PC-9 (cell line): Measurements from ENCODE around the gene C1orf56. TPM values are rescaled to one million over a fixed set of nuclear protein-coding genes. Genes with fewer than 3 reads are reported as not detected.

Experiments used
- BruUV-seq: library from RNA; stranded (reverse); fragments of 400-500 nt; replicated peaks from 2 replicates; lab custom pipeline; 2021; lab: Mats Ljungman, UMichigan
- CTCF ChIA-PET: fragments of 300-600 bp; sonication (Branson Sonifier 250); formaldehyde crosslinking; loops from one replicate; lab custom pipeline; 2022; ENCODE audit warnings: antibody characterized with exemption; lab: Charles Lee
- POLR2A ChIA-PET: fragments of 300-600 bp; sonication (Branson Sonifier 250); formaldehyde crosslinking; loops from one replicate; lab custom pipeline; 2022; ENCODE audit warnings: antibody characterized with exemption; ENCODE audit not compliant: unreplicated experiment; lab: Charles Lee
- DNase-seq, 2 experiments: peaks; one replicate each; pipeline versions ENCODE4 v3.0.0 to v3.0.0-alpha.2; 2015 to 2022; ENCODE audit warnings: mixed read lengths in 1 of 2
- H2AFZ ChIP-seq: fragments of 200-600 bp; sonication (generic); 2 replicates; pipeline ENCODE4 v1.8.1; 2017; ENCODE audit warnings: antibody characterized with exemption
- H3F3A ChIP-seq: fragments of 200-600 bp; sonication (generic); 2 replicates; pipeline ENCODE4 v1.8.1; 2017; ENCODE audit warnings: antibody characterized with exemption, mild to moderate bottlenecking, low read depth; ENCODE audit not compliant: insufficient read depth
- H3K27ac ChIP-seq: fragments of 200-600 bp; sonication (generic); 2 replicates; pipeline ENCODE4 v1.6.1; 2016; ENCODE audit warnings: mixed run types
- H3K27me3 ChIP-seq: fragments of 200-600 bp; sonication (generic); 2 replicates; pipeline ENCODE4 v1.6.1; 2016; ENCODE audit warnings: low read depth, mixed run types; ENCODE audit not compliant: insufficient read depth
- H3K36me3 ChIP-seq: fragments of 200-600 bp; sonication (generic); 2 replicates; pipeline ENCODE4 v1.6.1; 2016; ENCODE audit warnings: low read depth, mixed run types
- H3K4me1 ChIP-seq: fragments of 200-600 bp; sonication (generic); replicated peaks from 2 replicates; pipeline ENCODE4 v1.6.1; 2016; ENCODE audit warnings: mixed run types; ENCODE audit not compliant: insufficient read depth
- H3K4me2 ChIP-seq: fragments of 200-600 bp; sonication (generic); 2 replicates; pipeline ENCODE4 v1.6.1; 2017; ENCODE audit warnings: mixed run types
- H3K4me3 ChIP-seq: fragments of 200-600 bp; sonication (generic); 2 replicates; pipeline ENCODE4 v1.6.1; 2016; ENCODE audit warnings: mixed run types
- H3K79me2 ChIP-seq: fragments of 200-600 bp; sonication (generic); 2 replicates; pipeline ENCODE4 v1.6.1; 2017; ENCODE audit warnings: low read depth, mixed run types
- H3K9me2 ChIP-seq: fragments of 200-600 bp; sonication (generic); 2 replicates; pipeline ENCODE4 v1.8.1; 2017; ENCODE audit warnings: mild to moderate bottlenecking; ENCODE audit not compliant: insufficient read depth
- H3K9me3 ChIP-seq: fragments of 200-600 bp; sonication (generic); 2 replicates; pipeline ENCODE4 v1.8.1; 2016; ENCODE audit warnings: low read depth; ENCODE audit not compliant: insufficient read depth
- H4K20me1 ChIP-seq: fragments of 200-600 bp; sonication (generic); 2 replicates; pipeline ENCODE4 v1.8.1; 2017; ENCODE audit not compliant: insufficient read depth
- CTCF ChIP-seq: fragments of 200-600 bp; sonication (generic); conservative IDR thresholded peaks from 2 replicates; pipeline ENCODE4 v1.6.1; 2017; ENCODE audit warnings: mixed run types, antibody characterized with exemption, mild to moderate bottlenecking, moderate library complexity
- EZH2 ChIP-seq: fragments of 200-600 bp; sonication (generic); IDR thresholded peaks from 2 replicates; pipeline ENCODE4 v1.8.0; 2017; ENCODE audit warnings: antibody characterized with exemption, low read depth
- intact Hi-C: fragments of 100-400 bp; cut with micrococcal nuclease; formaldehyde crosslinking; loops from one replicate; pipeline ENCODE4 v1.10.0; 2022; ENCODE audit not compliant: unreplicated experiment
- total RNA-seq: library from RNA; stranded (reverse); gene quantifications from 2 replicates; pipeline ENCODE4 v1.2.3, GENCODE V29; 2021

Gene C1orf56
- total RNA-seq, 1 experiment from 2014 or later: 1.8 TPM

- H3K27me3 ChIP-seq: no peaks in the 10 kb centered on the region
- intact Hi-C loops: no loop called here
- H3K4me3 ChIP-seq: no peak overlapping the region
- no peaks in the 10 kb centered on the region for H3K9me3 ChIP-seq
- no peak overlapping the region for H2AFZ ChIP-seq
- TF ChIP-seq EZH2 (no peak), CTCF (no peak)
- H3K27ac ChIP-seq: no peak overlapping the region
- H3F3A ChIP-seq: no peaks in the 10 kb centered on the region
- POLR2A ChIA-PET: interaction anchor here (0.6 kb wide), 1 partner anchor 12 kb away, joined by 7 read pairs; no protein-coding TSS in a partner anchor
- peaks cover 11% of the 10 kb centered on the region for H3K4me1 ChIP-seq
- H4K20me1 ChIP-seq: no peaks in the 10 kb centered on the region
- H3K4me2 ChIP-seq: no peak overlapping the region
- no peak for DNase-seq
- peaks cover 6% of the 10 kb centered on the region; the same call in 1 of the 2 replicates for H3K36me3 ChIP-seq
- no peaks in the 10 kb centered on the region for H3K9me2 ChIP-seq
- no peaks in the 10 kb centered on the region for H3K79me2 ChIP-seq
- no TSS peak for BruUV-seq
- CTCF ChIA-PET: no interaction called here
These were observed 15.4 kb upstream of the C1orf56 start for GRCh38 chr1:151032164-151032563.

GRCh38 chr1:151035167-151035566, 12.4 kb upstream of the C1orf56 start:
- Histone ChIP-seq H4K20me1 (no peaks in the 10 kb centered on the region), H3K4me1 (peaks cover 12% of the 10 kb centered on the region), H3K36me3 (no peaks in the 10 kb centered on the region; the same call in 1 of the 2 replicates), H3F3A (no peaks in the 10 kb centered on the region), H2AFZ (no peak overlapping the region), H3K4me3 (no peak overlapping the region), H3K4me2 (no peak overlapping the region), H3K27me3 (no peaks in the 10 kb centered on the region), H3K79me2 (no peaks in the 10 kb centered on the region), H3K9me3 (no peaks in the 10 kb centered on the region), H3K9me2 (no peaks in the 10 kb centered on the region), H3K27ac (no peak overlapping the region)
- BruUV-seq: no TSS peak
- CTCF ChIA-PET: interaction anchor here (0.5 kb wide), 1 partner anchor 311 kb away, joined by 4 read pairs; no protein-coding TSS in a partner anchor
- TF ChIP-seq CTCF (no peak), EZH2 (no peak)
- intact Hi-C loops: no loop called here
- POLR2A ChIA-PET: interaction anchor here (0.6 kb wide), 1 partner anchor 247 kb away, joined by 3 read pairs; no protein-coding TSS in a partner anchor
- DNase-seq: no peak

DNA sequence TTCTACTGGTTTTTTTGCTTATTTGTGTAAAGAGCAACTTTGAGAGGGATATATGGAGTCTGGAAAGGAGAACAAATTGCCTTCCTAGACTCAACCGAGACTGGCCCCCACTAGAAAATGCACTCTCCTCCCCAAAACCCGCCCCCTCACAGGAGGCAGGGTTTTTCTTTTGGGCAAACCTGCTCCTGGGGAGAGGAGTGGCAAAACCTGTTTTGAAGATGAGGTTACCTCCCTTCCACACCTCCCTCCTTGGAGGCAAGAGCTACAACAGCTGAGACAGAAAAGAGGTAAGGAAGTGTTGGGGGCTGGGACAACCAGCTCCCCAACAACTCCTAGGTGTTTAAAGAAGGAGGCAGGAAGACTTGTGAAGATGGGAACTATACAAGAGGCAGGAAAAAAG, 11.2 kb upstream of the C1orf56 start, which contains the start of gene BNIPL:
Gene BNIPL, plus strand, starts transcription at position 231 of the 400 bp plus-strand sequence. Its CDS starts 140 bp downstream, at position 371.
- Histone ChIP-seq H3K9me2 (no peaks in the 10 kb centered on the region), H3K4me1 (peaks cover 12% of the 10 kb centered on the region), H3K9me3 (no peaks in the 10 kb centered on the region), H3K27ac (no peak within 1 kb of the TSS), H3F3A (no peaks in the 10 kb centered on the region), H4K20me1 (no peaks in the 10 kb centered on the region), H2AFZ (no peak within 1 kb of the TSS), H3K4me2 (peak within 1 kb of the TSS; percentile 24), H3K27me3 (no peaks in the 10 kb centered on the region), H3K79me2 (no peaks in the 10 kb centered on the region), H3K36me3 (no peaks in the 10 kb centered on the region), H3K4me3 (no peak within 1 kb of the TSS)
- intact Hi-C loops: no loop called here
- POLR2A ChIA-PET: interaction anchor here (0.6 to 0.7 kb wide), 4 partner anchors 20 to 139 kb away, joined by 3 to 5 read pairs (median 4); partner anchors contain the start of gene MINDY1
- CTCF ChIA-PET: interaction anchor here (1.2 kb wide), 1 partner anchor 215 kb away, joined by 4 read pairs; no protein-coding TSS in a partner anchor
- peak; percentile 41 to 53 for DNase-seq
- BruUV-seq: no TSS peak
- TF ChIP-seq EZH2 (no peak), CTCF (no peak)
